ENCODE results near the gene EPGN. TPM values are rescaled to one million over a fixed set of nuclear protein-coding genes. Genes with fewer than 3 reads are reported as not detected.

EPGN gene
- total and polyA plus RNA-seq, 2 donors (not counting 1 experiment from before 2014, with no cell fraction given), result 0.32 TPM; not detected in 1

- H3K9me3 Mint-ChIP-seq (ENCODE audit: insufficient read depth), result no peaks in the 10 kb centered on the region
- no peaks in the 10 kb centered on the region for H3K79me2 ChIP-seq (ENCODE audit: control insufficient read depth, insufficient read depth, low read length)
These were observed 56.6 kb downstream of the EPGN start, which contains the start of gene EREG for GRCh38 chr4:74364652-74365491. Gene EREG, plus strand, starts transcription at chr4:74365145. Its CDS starts 164 bp downstream, at chr4:74365309.

More at GRCh38 chr4:74364652-74365491, 56.6 kb downstream of the EPGN start, which contains the start of gene EREG:
- no peak within 1 kb of the TSS for H3K27ac Mint-ChIP-seq
- no peaks in the 10 kb centered on the region for H3K9me3 ChIP-seq (ENCODE audit: control extremely low read depth in 1 of 3, control insufficient read depth in 2 of 3, insufficient read depth in 1 of 3, low read length in 2 of 3)
- H4K20me1 ChIP-seq (ENCODE audit: control insufficient read depth, insufficient read depth, low read length, poor library complexity, severe bottlenecking), result no peaks in the 10 kb centered on the region
- ChIA-PET CTCF (interaction anchor here (1.7 kb wide), 1 partner anchor 311 kb away, joined by 6 read pairs; no protein-coding TSS in a partner anchor), POLR2A (no interaction called here)
- DNase-seq, result peak; percentile 40
- peaks cover 50% of the 10 kb centered on the region for H3K27me3 Mint-ChIP-seq
- ATAC-seq (ENCODE audit: low read depth), result peak; percentile 24
- peak within 1 kb of the TSS in 3 of 5 experiments; percentile 29 to 43 (median 33) for H3K4me3 ChIP-seq (ENCODE audit: control extremely low read depth in 1 of 5, extremely low read depth in 1 of 5, insufficient read depth in 1 of 5, low read depth in 2 of 5, low read length in 4 of 5)
- peak within 1 kb of the TSS; percentile 52 for H3K9ac ChIP-seq (ENCODE audit: low read length)
- peaks cover 11 to 17% of the 10 kb centered on the region in 2 donors for H3K4me1 ChIP-seq (ENCODE audit: control insufficient read depth in 2 of 2, insufficient read depth in 2 of 2, low read length in 2 of 2)
- H3K27ac ChIP-seq (ENCODE audit: low read length in 2 of 2), result no peak within 1 kb of the TSS
- H2AFZ ChIP-seq (ENCODE audit: insufficient read depth, low read depth, low read length, poor library complexity, severe bottlenecking), result peak within 1 kb of the TSS; percentile 67
- peaks cover 0 to 26% (median 19%) of the 10 kb centered on the region in 4 experiments for H3K27me3 ChIP-seq (replicated peaks in 1 of 4; ENCODE audit: control extremely low read depth in 1 of 4, control insufficient read depth in 3 of 4, insufficient read depth in 4 of 4, low read length in 3 of 4)
- H3K4me2 ChIP-seq (replicated peaks; ENCODE audit: low read depth, low read length, poor library complexity, severe bottlenecking), result peak within 1 kb of the TSS; percentile 80
- TF ChIP-seq CTCF (IDR thresholded peaks at IDR 0.05) (no peak), EZH2 (IDR thresholded peaks at IDR 0.05; ENCODE audit: borderline replicate concordance, insufficient read depth, low read depth, low read length, poor library complexity, severe bottlenecking) (no peak)
- intact Hi-C loops (cut with micrococcal nuclease), result no loop called here
- WGBS (ENCODE audit: insufficient coverage), result 2% methylated on average over 38 of the region's 40 CpGs
- H3K36me3 ChIP-seq (replicated peaks in 1 of 2; ENCODE audit: control extremely low read depth in 1 of 2, control insufficient read depth in 1 of 2, extremely low read depth in 1 of 2, insufficient read depth in 2 of 2, low read length in 1 of 2), result no peaks in the 10 kb centered on the region
- H3K4me1 Mint-ChIP-seq, result peaks cover 16% of the 10 kb centered on the region
- peak within 1 kb of the TSS; percentile 75 for H3K4me3 Mint-ChIP-seq

Data from B cell (primary cell).